GM23338 (cell line): Measurements from ENCODE around the gene NME3. TPM values are rescaled to one million over a fixed set of nuclear protein-coding genes. Genes with fewer than 3 reads are reported as not detected.

Experiments
- ATAC-seq: fragments of 200-7000 bp; cut with Tn5 transposase; 3 replicates; pipeline ENCODE4 v1.9.1; 2020
- DNase-seq: peaks from one replicate; pipeline ENCODE4 v3.0.0-alpha.2; 2015; ENCODE audit warnings: low spot score
- H2AFZ ChIP-seq: fragments of 200-600 bp; sonication (generic); 2 replicates; pipeline ENCODE4 v1.8.0; 2016; ENCODE audit warnings: antibody characterized with exemption, mild to moderate bottlenecking, moderate library complexity
- H3F3A ChIP-seq: fragments of 200-600 bp; sonication (generic); replicated peaks from 2 replicates; pipeline ENCODE4 v1.8.0; 2017; ENCODE audit warnings: antibody characterized with exemption, mixed run types, low read depth
- H3K27ac ChIP-seq: fragments of 200-600 bp; sonication (generic); 2 replicates; pipeline ENCODE4 v1.6.1; 2016; ENCODE audit warnings: low read depth
- H3K27me3 ChIP-seq: fragments of 200-600 bp; sonication (generic); 2 replicates; pipeline ENCODE4 v1.8.0; 2016; ENCODE audit warnings: mild to moderate bottlenecking, mixed run types, moderate library complexity; ENCODE audit not compliant: insufficient read depth
- H3K36me3 ChIP-seq: fragments of 200-600 bp; sonication (generic); 2 replicates; pipeline ENCODE4 v1.8.0; 2016; ENCODE audit warnings: mild to moderate bottlenecking; ENCODE audit not compliant: insufficient read depth
- H3K4me1 ChIP-seq: fragments of 200-600 bp; sonication (generic); 2 replicates; pipeline ENCODE4 v1.8.0; 2016; ENCODE audit warnings: mild to moderate bottlenecking, moderate library complexity; ENCODE audit not compliant: insufficient read depth
- H3K4me2 ChIP-seq: fragments of 200-600 bp; sonication (generic); 2 replicates; pipeline ENCODE4 v1.7.1; 2017; ENCODE audit warnings: mixed run types
- H3K4me3 ChIP-seq: fragments of 200-600 bp; sonication (generic); 2 replicates; pipeline ENCODE4 v1.6.1; 2016; ENCODE audit warnings: mixed run types
- H3K79me2 ChIP-seq: fragments of 200-600 bp; sonication (generic); replicated peaks from 2 replicates; pipeline ENCODE4 v1.8.0; 2017; ENCODE audit warnings: mild to moderate bottlenecking; ENCODE audit not compliant: insufficient read depth
- H3K9me2 ChIP-seq: fragments of 200-600 bp; sonication (generic); 2 replicates; pipeline ENCODE4 v1.8.0; 2017; ENCODE audit not compliant: insufficient read depth
- H4K20me1 ChIP-seq: fragments of 200-600 bp; sonication (generic); replicated peaks from 2 replicates; pipeline ENCODE4 v1.8.0; 2017; ENCODE audit warnings: mild to moderate bottlenecking; ENCODE audit not compliant: insufficient read depth
- H3K27ac Mint-ChIP-seq: 2 replicates; pipeline ENCODE4 v1.8.0; 2020; ENCODE audit warnings: inconsistent platforms, mild to moderate bottlenecking, moderate library complexity, mixed read lengths
- H3K27me3 Mint-ChIP-seq: 3 replicates; pipeline ENCODE4 v1.8.0; 2022; ENCODE audit warnings: low read depth, mild to moderate bottlenecking, moderate library complexity, mixed read lengths, inconsistent platforms; ENCODE audit not compliant: insufficient read depth, poor library complexity
- H3K36me3 Mint-ChIP-seq: 3 replicates; pipeline ENCODE4 v1.8.0; 2021; ENCODE audit warnings: low read depth, mild to moderate bottlenecking, inconsistent platforms, moderate library complexity, mixed read lengths
- H3K4me1 Mint-ChIP-seq: 3 replicates; pipeline ENCODE4 v1.8.0; 2020; ENCODE audit warnings: mild to moderate bottlenecking, inconsistent platforms, mixed read lengths
- H3K4me3 Mint-ChIP-seq: 3 replicates; pipeline ENCODE4 v1.8.0; 2021; ENCODE audit warnings: moderate library complexity, mild to moderate bottlenecking, inconsistent platforms, mixed read lengths
- H3K9me3 Mint-ChIP-seq: 3 replicates; pipeline ENCODE4 v1.8.0; 2020; ENCODE audit warnings: moderate library complexity, mild to moderate bottlenecking, inconsistent platforms, mixed read lengths
- CREB1 ChIP-seq: fragments of 250-450 bp; sonication (Bioruptor Pico); IDR thresholded peaks from 2 replicates; pipeline ENCODE4 v1.5.0; 2020; ENCODE audit warnings: low read depth, mild to moderate bottlenecking, moderate library complexity
- EZH2 ChIP-seq: fragments of 200-600 bp; sonication (generic); IDR thresholded peaks from one replicate; pipeline ENCODE4 v1.8.0; 2017; ENCODE audit warnings: antibody characterized with exemption, mild to moderate bottlenecking, low read depth; ENCODE audit not compliant: unreplicated experiment
- EZH2phosphoT487 ChIP-seq: fragments of 200-600 bp; sonication (generic); IDR thresholded peaks from one replicate; pipeline ENCODE4 v1.8.1; 2018; ENCODE audit warnings: antibody characterized with exemption; ENCODE audit not compliant: unreplicated experiment
- JUNB ChIP-seq: IDR thresholded peaks from one replicate; pipeline ENCODE4 v1.6.1; 2016; ENCODE audit warnings: antibody characterized with exemption; ENCODE audit not compliant: unreplicated experiment
- NANOG ChIP-seq: IDR thresholded peaks from 2 replicates; pipeline ENCODE4 v1.6.1; 2016; ENCODE audit warnings: antibody characterized with exemption, borderline replicate concordance
- POLR2AphosphoS5 ChIP-seq: IDR thresholded peaks from 2 replicates; pipeline ENCODE4 v1.6.1; 2016; ENCODE audit warnings: antibody characterized with exemption, low read depth
- STAT1 ChIP-seq: IDR thresholded peaks from one replicate; pipeline ENCODE4 v1.6.1; 2016; ENCODE audit warnings: antibody characterized with exemption; ENCODE audit not compliant: unreplicated experiment
- ZNF114 ChIP-seq: fragments of 250-450 bp; sonication (Bioruptor Pico); IDR thresholded peaks from 2 replicates; pipeline ENCODE4 v1.5.0; 2020; ENCODE audit warnings: mild to moderate bottlenecking, moderate library complexity
- ZNF331 ChIP-seq: fragments of 250-450 bp; sonication (Bioruptor Pico); IDR thresholded peaks from 2 replicates; pipeline ENCODE4 v1.5.0; 2020; ENCODE audit warnings: low read depth, mild to moderate bottlenecking, moderate library complexity
- polyA plus RNA-seq: library from polyadenylated mRNA; unstranded; fragments of >200 nt; fragmentation: Nextera tagmentation; extraction: Ambion mirVana; gene quantifications from 2 replicates; pipeline ENCODE4 v1.2.1, GENCODE V29; 2016
- total RNA-seq: library from RNA; depleted of rRNA; stranded (reverse); fragments of >200 nt; shearing (Covaris generic); gene quantifications from 2 replicates; pipeline ENCODE4 v1.2.3, GENCODE V29; 2014
- TF ChIP-seq, protein P1 (sequence below), 2 experiments: fragments of 200-600 bp in 1 of 2; sonication (generic) in 1 of 2; conservative IDR thresholded peaks; 2 replicates each; pipeline versions ENCODE4 v1.5.1 to v1.6.1; 2016 to 2017; ENCODE audit warnings: antibody characterized with exemption in 2 of 2, low read depth in 2 of 2, mild to moderate bottlenecking in 2 of 2, moderate library complexity in 1 of 2
- TF ChIP-seq, protein P2 (sequence below): IDR thresholded peaks from one replicate; pipeline ENCODE4 v1.6.1; 2018; ENCODE audit warnings: antibody characterized with exemption; ENCODE audit not compliant: unreplicated experiment
- TF ChIP-seq, protein P3 (sequence below): fragments of 250-450 bp; sonication (Bioruptor Pico); IDR thresholded peaks from 2 replicates; pipeline ENCODE4 v1.5.0; 2020; ENCODE audit warnings: mild to moderate bottlenecking, moderate library complexity
- TF ChIP-seq, protein P4 (sequence below): IDR thresholded peaks from 2 replicates; pipeline ENCODE4 v1.6.1; 2016; ENCODE audit warnings: antibody characterized with exemption

The NME3 gene
- total and polyA plus RNA-seq, 2 experiments from 2014 or later, result 95.3 to 130 TPM

DNA sequence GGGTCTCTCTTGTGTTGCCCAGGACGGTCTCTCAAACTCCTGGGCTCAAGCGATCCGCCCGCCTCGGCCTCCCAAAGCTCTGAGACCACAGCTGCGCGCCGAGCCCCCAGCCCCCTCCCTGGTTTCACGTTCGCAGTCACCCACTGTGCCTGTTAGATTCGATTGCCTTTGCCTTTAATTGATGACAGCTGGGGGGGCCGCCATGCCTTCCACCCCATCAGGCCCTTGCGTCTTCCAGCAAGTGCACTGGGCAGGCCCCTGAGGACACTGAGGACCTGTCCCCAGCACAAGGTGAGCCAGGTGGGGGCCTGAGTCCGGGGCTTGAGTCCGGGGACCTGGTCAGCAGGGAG lies 18.9 kb upstream of the NME3 start:
- Histone ChIP-seq H3K27ac (no peak overlapping the region), H3K79me2 (peaks cover 13% of the 10 kb centered on the region), H3K36me3 (no peaks in the 10 kb centered on the region), H3K9me2 (no peaks in the 10 kb centered on the region), H3F3A (no peaks in the 10 kb centered on the region), H3K4me2 (no peak overlapping the region), H2AFZ (no peak overlapping the region), H4K20me1 (peaks cover 5% of the 10 kb centered on the region), H3K4me1 (no peaks in the 10 kb centered on the region), H3K4me3 (no peak overlapping the region), H3K27me3 (no peaks in the 10 kb centered on the region)
- no peak for ATAC-seq
- no peak overlapping the region for H3K27ac Mint-ChIP-seq
- H3K4me1 Mint-ChIP-seq, result no peaks in the 10 kb centered on the region
- peaks cover 5% of the 10 kb centered on the region; the same call in 1 of the 3 replicates for H3K36me3 Mint-ChIP-seq
- peaks cover 2% of the 10 kb centered on the region; the same call in 1 of the 3 replicates for H3K9me3 Mint-ChIP-seq
- peaks cover 5% of the 10 kb centered on the region for H3K27me3 Mint-ChIP-seq
- TF ChIP-seq ZNF331 (CRISPR knock-in tag), result no peak
- no peak for TF ChIP-seq EZH2
- no peak for TF ChIP-seq ZNF114
- no peak for TF ChIP-seq POLR2AphosphoS5
- TF ChIP-seq, protein P1, sequence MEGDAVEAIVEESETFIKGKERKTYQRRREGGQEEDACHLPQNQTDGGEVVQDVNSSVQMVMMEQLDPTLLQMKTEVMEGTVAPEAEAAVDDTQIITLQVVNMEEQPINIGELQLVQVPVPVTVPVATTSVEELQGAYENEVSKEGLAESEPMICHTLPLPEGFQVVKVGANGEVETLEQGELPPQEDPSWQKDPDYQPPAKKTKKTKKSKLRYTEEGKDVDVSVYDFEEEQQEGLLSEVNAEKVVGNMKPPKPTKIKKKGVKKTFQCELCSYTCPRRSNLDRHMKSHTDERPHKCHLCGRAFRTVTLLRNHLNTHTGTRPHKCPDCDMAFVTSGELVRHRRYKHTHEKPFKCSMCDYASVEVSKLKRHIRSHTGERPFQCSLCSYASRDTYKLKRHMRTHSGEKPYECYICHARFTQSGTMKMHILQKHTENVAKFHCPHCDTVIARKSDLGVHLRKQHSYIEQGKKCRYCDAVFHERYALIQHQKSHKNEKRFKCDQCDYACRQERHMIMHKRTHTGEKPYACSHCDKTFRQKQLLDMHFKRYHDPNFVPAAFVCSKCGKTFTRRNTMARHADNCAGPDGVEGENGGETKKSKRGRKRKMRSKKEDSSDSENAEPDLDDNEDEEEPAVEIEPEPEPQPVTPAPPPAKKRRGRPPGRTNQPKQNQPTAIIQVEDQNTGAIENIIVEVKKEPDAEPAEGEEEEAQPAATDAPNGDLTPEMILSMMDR (conservative IDR thresholded peaks at IDR 0.05; ENCODE audit: low read depth in 2 of 2), result no peak
- TF ChIP-seq EZH2phosphoT487, result no peak
- TF ChIP-seq, protein P2, sequence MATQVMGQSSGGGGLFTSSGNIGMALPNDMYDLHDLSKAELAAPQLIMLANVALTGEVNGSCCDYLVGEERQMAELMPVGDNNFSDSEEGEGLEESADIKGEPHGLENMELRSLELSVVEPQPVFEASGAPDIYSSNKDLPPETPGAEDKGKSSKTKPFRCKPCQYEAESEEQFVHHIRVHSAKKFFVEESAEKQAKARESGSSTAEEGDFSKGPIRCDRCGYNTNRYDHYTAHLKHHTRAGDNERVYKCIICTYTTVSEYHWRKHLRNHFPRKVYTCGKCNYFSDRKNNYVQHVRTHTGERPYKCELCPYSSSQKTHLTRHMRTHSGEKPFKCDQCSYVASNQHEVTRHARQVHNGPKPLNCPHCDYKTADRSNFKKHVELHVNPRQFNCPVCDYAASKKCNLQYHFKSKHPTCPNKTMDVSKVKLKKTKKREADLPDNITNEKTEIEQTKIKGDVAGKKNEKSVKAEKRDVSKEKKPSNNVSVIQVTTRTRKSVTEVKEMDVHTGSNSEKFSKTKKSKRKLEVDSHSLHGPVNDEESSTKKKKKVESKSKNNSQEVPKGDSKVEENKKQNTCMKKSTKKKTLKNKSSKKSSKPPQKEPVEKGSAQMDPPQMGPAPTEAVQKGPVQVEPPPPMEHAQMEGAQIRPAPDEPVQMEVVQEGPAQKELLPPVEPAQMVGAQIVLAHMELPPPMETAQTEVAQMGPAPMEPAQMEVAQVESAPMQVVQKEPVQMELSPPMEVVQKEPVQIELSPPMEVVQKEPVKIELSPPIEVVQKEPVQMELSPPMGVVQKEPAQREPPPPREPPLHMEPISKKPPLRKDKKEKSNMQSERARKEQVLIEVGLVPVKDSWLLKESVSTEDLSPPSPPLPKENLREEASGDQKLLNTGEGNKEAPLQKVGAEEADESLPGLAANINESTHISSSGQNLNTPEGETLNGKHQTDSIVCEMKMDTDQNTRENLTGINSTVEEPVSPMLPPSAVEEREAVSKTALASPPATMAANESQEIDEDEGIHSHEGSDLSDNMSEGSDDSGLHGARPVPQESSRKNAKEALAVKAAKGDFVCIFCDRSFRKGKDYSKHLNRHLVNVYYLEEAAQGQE, result no peak
- TF ChIP-seq CREB1 (CRISPR knock-in tag), result no peak
- TF ChIP-seq, protein P3, sequence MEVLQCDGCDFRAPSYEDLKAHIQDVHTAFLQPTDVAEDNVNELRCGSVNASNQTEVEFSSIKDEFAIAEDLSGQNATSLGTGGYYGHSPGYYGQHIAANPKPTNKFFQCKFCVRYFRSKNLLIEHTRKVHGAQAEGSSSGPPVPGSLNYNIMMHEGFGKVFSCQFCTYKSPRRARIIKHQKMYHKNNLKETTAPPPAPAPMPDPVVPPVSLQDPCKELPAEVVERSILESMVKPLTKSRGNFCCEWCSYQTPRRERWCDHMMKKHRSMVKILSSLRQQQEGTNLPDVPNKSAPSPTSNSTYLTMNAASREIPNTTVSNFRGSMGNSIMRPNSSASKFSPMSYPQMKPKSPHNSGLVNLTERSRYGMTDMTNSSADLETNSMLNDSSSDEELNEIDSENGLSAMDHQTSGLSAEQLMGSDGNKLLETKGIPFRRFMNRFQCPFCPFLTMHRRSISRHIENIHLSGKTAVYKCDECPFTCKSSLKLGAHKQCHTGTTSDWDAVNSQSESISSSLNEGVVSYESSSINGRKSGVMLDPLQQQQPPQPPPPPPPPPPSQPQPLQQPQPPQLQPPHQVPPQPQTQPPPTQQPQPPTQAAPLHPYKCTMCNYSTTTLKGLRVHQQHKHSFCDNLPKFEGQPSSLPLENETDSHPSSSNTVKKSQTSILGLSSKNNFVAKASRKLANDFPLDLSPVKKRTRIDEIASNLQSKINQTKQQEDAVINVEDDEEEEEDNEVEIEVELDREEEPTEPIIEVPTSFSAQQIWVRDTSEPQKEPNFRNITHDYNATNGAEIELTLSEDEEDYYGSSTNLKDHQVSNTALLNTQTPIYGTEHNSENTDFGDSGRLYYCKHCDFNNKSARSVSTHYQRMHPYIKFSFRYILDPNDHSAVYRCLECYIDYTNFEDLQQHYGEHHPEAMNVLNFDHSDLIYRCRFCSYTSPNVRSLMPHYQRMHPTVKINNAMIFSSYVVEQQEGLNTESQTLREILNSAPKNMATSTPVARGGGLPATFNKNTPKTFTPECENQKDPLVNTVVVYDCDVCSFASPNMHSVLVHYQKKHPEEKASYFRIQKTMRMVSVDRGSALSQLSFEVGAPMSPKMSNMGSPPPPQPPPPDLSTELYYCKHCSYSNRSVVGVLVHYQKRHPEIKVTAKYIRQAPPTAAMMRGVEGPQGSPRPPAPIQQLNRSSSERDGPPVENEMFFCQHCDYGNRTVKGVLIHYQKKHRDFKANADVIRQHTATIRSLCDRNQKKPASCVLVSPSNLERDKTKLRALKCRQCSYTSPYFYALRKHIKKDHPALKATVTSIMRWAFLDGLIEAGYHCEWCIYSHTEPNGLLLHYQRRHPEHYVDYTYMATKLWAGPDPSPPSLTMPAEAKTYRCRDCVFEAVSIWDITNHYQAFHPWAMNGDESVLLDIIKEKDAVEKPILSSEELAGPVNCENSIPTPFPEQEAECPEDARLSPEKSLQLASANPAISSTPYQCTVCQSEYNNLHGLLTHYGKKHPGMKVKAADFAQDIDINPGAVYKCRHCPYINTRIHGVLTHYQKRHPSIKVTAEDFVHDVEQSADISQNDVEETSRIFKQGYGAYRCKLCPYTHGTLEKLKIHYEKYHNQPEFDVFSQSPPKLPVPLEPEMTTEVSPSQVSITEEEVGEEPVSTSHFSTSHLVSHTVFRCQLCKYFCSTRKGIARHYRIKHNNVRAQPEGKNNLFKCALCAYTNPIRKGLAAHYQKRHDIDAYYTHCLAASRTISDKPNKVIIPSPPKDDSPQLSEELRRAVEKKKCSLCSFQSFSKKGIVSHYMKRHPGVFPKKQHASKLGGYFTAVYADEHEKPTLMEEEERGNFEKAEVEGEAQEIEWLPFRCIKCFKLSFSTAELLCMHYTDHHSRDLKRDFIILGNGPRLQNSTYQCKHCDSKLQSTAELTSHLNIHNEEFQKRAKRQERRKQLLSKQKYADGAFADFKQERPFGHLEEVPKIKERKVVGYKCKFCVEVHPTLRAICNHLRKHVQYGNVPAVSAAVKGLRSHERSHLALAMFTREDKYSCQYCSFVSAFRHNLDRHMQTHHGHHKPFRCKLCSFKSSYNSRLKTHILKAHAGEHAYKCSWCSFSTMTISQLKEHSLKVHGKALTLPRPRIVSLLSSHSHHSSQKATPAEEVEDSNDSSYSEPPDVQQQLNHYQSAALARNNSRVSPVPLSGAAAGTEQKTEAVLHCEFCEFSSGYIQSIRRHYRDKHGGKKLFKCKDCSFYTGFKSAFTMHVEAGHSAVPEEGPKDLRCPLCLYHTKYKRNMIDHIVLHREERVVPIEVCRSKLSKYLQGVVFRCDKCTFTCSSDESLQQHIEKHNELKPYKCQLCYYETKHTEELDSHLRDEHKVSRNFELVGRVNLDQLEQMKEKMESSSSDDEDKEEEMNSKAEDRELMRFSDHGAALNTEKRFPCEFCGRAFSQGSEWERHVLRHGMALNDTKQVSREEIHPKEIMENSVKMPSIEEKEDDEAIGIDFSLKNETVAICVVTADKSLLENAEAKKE (CRISPR knock-in tag), result no peak
- TF ChIP-seq JUNB, result no peak
- no peak for TF ChIP-seq STAT1
- no peak for TF ChIP-seq NANOG
- TF ChIP-seq, protein P4, sequence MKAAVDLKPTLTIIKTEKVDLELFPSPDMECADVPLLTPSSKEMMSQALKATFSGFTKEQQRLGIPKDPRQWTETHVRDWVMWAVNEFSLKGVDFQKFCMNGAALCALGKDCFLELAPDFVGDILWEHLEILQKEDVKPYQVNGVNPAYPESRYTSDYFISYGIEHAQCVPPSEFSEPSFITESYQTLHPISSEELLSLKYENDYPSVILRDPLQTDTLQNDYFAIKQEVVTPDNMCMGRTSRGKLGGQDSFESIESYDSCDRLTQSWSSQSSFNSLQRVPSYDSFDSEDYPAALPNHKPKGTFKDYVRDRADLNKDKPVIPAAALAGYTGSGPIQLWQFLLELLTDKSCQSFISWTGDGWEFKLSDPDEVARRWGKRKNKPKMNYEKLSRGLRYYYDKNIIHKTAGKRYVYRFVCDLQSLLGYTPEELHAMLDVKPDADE, result no peak
- no peak overlapping the region for H3K4me3 Mint-ChIP-seq
- DNase-seq, result no peak
